COLO668 (cell line): Measurements from ENCODE around the gene PPP1R13L.

Experiments
- DNase-seq: peaks from one replicate; lab custom pipeline; 2025; ENCODE audit not compliant: unreplicated experiment; lab: John Stamatoyannopoulos, UW

Gene PPP1R13L

DNA sequence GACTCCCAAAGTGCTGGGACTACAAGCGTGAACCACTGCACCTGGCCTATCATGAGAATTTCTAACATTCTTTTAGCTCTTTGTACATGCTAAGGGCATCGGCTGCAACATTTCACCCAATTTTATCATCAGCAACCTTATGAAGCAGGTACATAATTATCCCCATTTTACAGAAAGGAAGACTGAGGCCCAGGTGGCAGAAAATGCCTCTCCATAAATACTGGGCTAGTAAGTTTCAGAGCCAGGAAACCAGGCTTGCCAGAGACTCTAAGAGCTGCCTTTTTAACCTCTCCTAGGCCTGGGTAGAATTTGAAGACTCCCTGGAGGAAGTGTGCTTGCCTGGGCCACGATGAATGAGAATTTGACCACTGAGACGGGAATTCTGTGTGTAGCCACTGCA lies 36.7 kb downstream of the PPP1R13L start:
- no peak for DNase-seq

DNA sequence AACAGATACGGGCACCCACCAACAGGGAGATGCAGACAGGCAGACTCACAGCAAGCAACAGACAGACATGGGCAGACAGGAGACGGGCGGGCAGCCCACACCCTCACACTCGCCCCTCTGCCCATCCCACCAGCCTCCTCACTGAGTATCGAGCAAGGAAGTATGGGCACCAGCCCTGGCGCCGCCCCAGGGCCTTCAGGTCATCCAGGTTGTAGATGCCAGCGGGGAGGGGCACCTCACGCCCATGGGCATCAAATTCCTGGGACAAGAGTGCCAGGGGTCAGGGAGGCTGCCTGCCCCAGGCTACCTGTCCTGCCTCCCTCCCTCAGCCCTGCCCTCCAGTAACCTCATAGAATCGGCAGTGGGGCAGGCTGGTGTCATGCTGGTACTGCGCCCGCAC lies 40.2 kb downstream of the PPP1R13L start:
- no peak for DNase-seq

DNA sequence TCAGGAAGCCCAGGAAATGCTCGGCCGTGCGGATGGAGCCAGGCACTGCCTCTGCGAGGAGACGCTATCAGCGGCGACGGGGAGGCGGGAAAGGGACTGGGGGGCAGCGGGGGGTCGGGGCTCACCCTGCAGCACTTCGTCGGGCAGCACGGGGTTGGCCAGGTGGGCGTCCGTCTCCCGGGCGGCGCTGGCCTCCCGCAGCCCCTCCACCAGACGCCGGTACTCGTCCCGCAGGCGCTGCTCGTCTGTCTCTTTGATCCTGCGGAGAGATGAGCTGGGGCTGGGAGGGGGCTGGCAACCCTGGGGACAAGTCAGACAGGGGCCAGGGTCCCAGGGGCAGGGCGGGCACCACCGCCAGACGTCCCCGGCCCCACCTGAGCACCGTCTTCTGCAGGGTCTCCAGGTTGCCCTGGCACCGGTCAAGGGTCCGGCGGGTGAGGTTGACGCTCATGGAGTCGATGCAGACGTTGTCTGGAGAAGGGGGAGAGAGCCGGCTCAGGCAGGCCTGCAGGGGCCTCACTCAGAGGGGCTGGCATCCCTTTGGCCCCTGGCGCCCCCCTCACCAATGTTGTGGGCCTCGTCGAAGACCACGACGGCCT lies 40.9 kb downstream of the PPP1R13L start:
- DNase-seq = no peak

DNA sequence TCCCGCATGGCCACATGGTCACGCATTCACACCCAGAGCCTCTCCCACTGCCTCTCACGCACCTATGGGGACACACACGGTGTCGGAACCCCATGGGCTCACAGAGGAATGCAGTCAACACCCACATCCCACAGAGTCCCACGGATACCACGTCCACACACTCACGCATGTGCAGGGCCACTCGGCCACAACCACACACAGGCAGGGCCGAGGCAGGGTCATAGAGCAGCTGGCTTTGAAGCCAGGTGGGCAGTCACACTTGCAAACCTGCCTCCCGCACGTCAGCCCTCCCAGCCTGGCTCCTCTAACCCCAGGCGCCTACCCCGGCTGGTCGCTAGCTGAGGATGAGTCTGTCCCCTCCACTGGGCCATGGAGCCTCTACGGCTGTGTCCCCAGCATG lies 42.6 kb downstream of the PPP1R13L start:
- DNase-seq = no peak

DNA sequence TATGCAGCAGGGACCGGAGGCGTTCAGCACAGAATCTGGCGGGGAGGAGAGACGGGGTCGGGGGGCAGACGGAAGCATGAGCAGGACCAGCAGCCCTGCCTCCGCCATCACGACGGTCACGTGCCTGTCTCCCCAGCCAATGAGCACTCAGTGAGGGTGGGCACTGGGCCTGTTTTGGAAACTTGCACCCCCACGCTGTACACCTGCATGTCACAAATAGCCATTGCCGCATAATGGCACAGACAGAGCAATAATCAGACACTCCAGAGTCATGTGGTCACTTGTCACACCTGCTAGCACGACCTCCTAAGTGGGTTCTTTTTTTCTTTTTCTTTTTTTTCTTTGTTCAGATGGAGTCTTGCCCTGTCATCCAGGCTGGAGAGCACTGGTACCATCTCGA lies 43.3 kb downstream of the PPP1R13L start:
- no peak for DNase-seq

DNA sequence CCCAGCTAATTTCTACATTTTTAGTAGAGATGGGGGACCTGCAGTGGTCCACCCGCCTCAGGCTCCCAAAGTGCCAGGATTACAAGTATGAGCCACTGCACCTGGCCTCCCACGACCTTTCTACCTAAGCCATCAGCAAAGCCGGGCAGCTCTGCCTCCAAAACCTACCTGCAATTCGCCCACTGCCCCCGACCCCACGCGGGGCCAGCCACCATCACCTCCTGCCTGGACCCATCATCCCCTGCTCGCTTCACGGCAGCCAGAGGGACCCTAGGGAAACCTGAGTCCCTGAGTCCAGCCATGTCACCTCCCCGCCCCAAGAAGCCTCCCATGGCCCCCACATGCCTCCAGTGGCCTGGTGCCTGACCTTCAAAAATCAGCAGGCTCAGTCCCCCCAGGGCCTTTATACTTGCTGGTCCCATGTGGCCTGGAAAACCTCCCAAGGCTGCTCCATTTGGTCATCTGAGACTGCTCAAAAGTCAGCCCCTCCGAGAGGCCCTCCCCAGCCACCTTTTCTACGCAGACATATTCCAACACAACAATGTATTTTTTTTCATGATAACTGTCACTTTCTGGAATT lies 46.6 kb downstream of the PPP1R13L start:
- no peak for DNase-seq

DNA sequence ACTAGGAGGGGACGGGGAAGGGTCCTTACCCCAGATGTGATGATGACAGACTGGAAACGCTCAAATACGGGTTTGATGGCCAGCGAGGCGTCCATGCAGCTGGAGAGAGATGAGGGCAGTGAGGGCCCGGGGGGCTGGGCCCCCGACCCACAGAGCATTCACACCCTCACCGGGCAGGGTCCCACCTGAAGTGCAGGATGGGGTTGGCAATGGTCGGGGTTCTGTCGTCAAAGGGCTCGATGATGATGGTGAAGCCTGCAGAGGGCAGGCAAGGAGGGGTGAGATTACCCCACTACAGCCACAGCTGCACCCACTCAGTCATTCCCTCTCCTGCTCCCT lies 47.5 kb downstream of the PPP1R13L start:
- no peak for DNase-seq

DNA sequence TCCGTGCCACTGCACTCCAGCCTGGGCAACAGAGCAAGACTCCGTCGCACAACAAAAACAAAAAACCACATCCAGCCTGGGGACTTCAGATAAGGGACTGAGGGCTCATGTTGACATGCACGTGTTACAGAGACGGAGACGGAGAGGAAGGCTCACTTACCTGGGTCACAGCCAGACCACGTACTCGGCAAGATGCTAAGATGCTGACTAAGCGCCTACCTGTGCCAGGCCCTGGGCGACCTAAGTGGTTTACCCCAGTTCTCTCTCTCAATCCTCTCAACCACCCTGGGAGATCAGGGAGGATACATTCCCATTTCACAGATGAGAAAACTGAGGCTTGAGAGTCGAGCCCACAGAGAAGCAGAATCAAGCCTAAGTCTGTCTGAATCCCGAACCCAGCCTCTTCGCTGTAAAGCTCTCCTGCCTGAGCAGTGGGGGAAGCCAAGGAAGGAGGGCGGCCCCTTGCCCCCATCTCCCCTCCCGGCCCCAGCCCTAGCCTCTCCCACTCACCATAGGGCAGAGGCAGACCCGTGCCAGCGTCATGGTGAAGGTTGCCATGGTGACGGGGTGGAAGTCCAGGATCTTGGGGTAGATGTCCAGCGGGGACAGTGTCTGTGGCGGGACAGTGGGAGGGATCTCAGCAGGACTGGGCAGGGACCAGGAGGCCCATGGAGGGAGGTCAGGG lies 48.0 kb downstream of the PPP1R13L start:
- DNase-seq = no peak

DNA sequence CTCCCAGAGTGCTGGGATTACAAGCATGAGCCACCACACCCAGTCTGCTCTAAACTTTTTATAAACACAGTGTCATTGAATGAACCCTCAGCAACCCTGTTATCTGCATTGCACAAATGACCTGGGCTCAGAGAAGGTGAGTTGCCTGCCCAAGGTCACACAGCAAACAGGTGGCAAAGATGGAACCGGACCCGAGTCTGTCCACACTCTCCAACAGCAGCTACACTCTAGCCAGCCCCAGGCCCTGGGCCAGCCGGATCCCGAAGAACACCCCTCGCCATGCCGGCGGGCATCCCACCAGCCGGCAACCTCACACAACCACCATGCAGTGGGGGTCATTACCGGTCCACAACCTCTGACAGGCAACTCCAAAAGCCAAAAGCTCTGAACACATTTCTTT lies 49.0 kb downstream of the PPP1R13L start:
- no peak for DNase-seq

DNA sequence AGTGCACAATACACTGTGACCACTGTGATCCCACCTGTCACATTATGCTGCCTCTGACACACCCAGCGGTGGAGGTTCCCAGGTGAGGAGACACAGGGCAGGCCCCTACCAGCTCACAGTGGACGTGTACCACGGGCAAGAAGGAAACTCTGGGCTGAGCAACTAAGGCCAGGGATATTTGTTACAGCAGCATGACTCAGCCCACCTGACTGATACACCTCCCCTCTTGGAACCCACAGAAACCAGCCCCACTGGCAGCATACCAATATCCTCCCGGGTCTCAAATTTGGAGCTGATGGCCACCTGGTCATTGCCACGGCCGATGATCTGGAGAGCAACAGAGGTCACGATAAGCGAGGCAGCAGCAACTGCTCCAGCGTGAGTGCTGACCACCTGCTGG lies 49.5 kb downstream of the PPP1R13L start:
- no peak for DNase-seq

DNA sequence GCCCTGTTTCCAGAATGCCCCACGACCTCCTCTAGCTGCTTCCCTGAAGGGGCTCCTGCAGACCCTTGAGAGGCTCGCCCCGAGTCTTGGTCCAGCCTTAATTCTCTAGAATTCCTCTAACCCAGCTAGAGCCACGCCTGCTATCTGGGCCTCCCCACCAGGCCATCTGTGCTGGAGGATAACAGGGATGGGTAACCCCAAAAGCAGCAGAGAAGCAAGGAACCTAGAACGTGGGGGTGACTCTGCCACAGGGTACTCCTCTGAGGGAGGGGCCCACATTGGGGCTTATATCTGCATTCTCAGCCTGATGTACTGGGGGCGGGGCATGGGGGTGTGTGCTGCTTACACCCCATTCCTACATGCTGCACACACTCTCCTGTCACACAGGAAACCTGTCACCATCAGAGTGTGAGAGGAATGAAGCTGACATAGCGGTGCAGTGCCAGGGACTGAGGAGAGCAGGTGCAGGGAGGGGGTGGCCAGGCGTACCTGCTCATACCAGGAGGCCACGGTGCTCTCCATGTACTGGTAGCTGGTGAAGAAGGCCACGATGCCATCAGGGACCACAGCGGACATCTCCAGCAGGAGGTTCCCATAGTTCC lies 50.5 kb downstream of the PPP1R13L start:
- no peak for DNase-seq

DNA sequence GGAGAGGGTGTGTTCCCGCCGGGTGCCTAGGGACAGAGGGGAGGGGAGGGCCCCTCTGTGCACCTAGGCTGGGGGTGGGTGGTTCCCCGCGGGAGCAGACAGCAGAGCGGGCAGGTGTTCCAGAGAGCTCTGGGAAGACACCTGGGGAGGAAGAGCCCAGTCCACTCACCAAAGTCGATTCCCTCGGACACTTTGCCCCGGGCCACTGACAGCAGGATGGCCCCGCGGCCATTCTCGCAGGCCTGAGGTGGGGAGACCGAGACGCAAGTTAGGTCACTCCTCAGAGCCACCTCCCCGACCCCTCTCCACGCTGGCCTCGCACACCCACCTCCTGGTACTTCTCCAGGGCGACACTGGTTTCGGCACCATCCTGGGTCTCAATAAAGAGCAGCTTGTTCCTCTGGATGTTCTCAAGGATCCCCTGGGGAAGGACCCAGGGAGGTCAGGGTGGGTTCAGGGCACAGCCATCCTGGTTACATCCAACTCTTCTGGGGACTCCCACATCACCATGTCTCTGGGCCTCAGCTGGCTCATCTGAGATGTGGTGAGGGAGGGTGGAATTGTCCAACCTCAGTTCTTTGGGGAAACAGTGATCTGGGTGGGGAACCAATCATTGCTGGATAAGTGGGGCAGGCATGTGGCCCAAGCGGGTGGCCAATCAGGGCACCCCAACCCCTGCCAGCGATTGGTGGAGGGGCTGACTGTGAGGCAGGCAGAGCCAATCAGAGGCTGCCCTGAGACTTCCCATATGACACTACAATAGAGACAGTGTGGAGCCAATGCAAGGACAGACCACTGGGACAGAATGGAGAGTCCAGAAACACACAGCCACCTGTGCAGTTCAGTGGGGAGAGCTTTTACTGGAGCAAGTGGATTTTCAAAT lies 51.7 kb downstream of the PPP1R13L start:
- DNase-seq = no peak

DNA sequence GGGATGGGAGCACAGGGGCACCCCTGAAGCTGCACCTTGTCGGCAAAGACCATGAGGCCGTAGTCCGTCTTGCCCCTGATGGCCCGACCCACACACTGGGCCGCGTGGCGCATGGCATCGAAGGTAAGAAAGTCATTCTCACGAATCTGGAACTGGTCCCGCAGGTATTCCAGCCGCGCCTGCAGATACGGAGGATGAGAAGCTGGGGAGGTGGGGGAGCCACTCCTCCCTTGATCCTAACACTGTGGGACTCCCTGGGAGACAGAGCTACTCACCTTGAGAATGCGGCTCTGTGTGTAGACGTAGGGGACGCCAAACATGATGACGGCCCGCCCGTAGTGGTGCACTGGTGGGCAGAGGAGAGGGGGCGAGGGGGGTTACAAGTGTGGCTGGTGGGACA lies 52.4 kb downstream of the PPP1R13L start:
- no peak for DNase-seq

DNA sequence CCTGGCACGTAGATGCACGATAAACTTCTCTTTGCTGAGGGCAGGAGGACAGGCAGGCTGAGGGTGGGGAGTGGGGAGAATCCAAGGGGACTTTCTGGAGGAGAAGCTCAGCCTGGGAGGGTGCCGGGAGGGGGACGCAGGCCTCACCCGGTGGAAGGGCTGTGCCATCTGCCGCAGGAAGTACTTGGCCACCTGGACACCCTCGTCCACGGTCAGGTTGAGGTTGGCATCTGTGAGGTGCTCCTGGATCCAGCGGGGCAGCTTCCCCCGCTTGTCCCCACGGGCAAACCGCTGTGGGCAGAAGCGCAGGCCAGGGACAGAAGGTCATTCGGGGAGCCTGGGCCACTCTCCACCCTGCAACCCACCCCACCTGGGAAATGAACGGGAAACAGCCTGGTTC lies 52.8 kb downstream of the PPP1R13L start:
- no peak for DNase-seq

DNA sequence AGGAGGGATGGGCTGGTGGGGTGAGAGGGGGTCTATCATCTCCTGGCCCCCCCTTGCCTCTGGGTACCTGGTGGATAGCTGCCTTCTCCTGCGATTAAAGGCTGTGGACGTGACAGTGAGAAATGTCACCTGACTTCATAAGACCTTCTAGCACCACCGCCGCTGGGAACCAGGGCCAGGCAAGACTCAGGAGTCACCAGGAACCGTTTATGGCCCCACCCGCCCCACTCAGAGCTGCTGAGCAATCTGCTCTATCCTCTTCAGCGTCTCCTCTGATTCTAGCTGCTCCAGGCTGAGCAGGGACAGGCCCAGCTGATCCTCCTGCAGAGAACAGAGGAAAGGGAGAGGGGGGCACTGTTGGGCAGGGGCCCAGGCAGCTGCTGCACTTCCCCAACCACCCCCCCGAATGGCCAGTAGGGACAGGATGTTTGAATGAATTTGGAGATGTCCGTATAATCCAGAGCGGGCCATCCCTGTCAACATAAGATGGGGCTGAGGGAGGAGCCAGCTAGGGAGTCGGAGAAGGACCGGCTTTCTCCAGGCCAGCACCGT lies 53.4 kb downstream of the PPP1R13L start:
- DNase-seq = no peak

DNA sequence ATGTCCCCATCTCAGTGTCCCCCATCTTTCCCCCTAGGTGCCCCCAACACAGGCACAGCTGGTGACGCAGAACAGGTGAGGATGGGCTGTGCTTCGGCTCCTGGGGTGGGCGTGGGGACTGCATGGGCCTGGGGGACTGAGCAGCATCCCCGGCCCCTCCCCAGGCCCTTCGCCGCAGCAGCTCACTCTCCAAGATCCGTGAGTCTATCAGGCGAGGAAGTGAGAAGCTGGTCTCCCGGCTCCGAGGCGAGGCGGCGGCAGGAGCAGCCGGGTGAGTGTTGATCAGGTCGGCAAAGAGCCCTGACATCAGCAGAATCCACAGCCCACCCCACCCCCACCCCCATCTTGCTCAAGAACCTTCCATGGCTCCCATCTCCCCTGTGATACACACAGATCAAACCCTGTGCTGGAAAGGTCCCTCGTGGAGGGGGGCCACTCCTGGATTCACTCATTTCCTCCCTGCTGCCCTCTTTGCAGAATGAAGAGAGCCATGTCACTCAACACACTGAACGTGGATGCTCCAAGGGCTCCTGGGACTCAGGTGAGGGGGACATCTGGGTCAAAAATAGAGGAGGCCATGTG lies 54.3 kb downstream of the PPP1R13L start:
- DNase-seq = no peak

DNA sequence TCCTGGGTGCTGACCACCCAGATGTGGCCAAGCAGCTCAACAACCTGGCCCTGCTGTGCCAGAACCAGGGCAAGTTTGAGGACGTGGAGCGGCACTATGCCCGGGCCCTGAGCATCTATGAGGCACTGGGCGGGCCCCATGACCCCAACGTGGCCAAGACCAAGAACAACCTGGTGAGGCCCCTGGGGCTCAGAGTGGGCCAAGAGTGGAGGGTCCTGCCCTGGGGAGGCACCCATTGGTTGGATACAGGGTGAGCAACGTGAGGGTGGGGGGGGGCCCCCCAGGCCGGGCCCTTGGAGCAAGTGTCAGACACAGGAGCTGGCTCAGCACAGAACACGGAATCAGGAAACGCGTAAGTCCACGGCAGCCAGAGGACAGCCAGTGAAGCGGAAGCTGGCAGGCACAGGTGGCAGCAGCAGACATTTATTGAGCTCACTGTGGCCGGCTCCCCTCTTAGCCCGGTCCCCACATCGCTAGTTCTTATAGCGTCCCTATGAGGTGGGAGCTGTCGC lies 55.4 kb downstream of the PPP1R13L start:
- DNase-seq = no peak

DNA sequence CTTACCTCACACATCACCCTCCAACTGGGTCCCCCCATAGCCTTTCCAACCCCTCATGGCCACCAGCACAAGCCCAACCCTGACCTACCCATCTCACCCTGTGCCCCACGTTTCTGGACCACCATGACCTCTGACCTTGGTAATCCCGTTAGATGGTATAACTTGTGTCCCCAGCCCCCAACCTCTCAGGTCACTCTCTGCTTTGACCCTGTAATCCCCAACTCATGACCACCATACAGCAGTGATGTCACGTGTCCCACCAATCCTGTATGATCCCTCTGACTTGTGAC lies 55.8 kb downstream of the PPP1R13L start:
- DNase-seq = no peak

DNA sequence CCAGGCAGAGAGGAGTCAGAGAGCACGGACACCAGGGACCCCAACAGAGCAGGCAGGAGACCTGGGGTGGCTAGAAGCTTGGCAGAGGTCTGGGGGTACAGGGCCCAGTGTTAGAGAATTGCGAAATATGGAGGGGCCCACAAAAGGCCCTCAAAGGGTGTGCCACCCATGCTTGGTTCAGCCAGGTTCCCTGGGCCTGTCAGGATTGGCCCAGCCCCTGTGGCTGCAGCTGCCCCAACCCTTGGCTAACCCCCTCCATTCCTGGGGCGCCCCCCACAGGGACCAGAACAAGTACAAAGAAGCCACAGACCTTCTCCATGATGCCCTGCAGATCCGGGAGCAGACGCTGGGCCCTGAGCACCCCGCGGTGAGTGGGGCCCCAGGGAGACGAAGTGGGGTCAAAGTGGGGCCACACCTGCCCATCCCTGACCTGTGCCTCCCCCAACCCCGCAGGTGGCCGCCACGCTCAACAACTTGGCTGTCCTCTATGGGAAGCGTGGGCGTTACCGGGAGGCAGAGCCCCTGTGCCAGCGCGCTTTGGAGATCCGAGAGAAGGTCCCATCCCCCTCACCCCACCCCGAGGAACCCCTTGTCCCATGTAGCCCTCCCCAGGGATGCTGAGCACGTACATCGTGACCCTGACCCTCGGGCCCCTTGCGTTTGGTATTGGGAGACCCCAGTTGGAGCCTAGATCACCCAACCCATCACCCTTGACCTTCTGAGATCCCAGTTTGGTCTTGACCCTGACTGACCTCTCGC lies 56.3 kb downstream of the PPP1R13L start:
- no peak for DNase-seq
